AG09309 (cell line): ENCODE measurements around the gene RPL10.

Experiments used
- DNase-seq: peaks from one replicate; pipeline ENCODE4 v3.0.0-alpha.2; 2010; ENCODE audit warnings: low read depth
- H3K4me3 ChIP-seq: 2 replicates; pipeline ENCODE4 v1.5.1; 2011; ENCODE audit warnings: mild to moderate bottlenecking, low read depth, low read length, moderate library complexity; ENCODE audit not compliant: control insufficient read depth
- CTCF ChIP-seq: IDR thresholded peaks from 2 replicates; pipeline ENCODE4 v1.5.1; 2011; ENCODE audit warnings: mild to moderate bottlenecking, low read depth, low read length, inconsistent platforms; ENCODE audit not compliant: insufficient read depth, control insufficient read depth; ENCODE audit errors: missing control alignments

RPL10 gene

GRCh38 chrX:154436983-154437752 is 39.0 kb downstream of the RPL10 start, which contains the start of gene GDI1:
GDI1 (plus strand) TSS chrX:154437154; CDS start chrX:154437255, 101 bp downstream.
- TF ChIP-seq CTCF: no peak
- no peak for DNase-seq
- peak within 1 kb of the TSS; percentile 79 for H3K4me3 ChIP-seq

- no peak for TF ChIP-seq CTCF
- no peak for DNase-seq
- H3K4me3 ChIP-seq: peak overlapping the region; percentile 79
Measured at GRCh38 chrX:154437971-154438893, 40.1 kb downstream of the RPL10 start.

GRCh38 chrX:154439841-154440240 is 41.7 kb downstream of the RPL10 start:
- no peak for DNase-seq
- TF ChIP-seq CTCF: no peak
- no peak overlapping the region for H3K4me3 ChIP-seq

- DNase-seq: no peak
- TF ChIP-seq CTCF: no peak
- no peak overlapping the region for H3K4me3 ChIP-seq
Measured at GRCh38 chrX:154440623-154441357, 42.6 kb downstream of the RPL10 start.

- no peak for TF ChIP-seq CTCF
Measured at GRCh38 chrX:154441564-154441963, 43.4 kb downstream of the RPL10 start.

More at GRCh38 chrX:154441564-154441963, 43.4 kb downstream of the RPL10 start:
- no peak overlapping the region for H3K4me3 ChIP-seq
- no peak for DNase-seq
